DOHH2 (cell line): ENCODE results near the gene CACNA2D3.

Experiments
- H3F3A ChIP-seq: fragments of 200-600 bp; sonication (generic), shearing (Covaris generic); 2 replicates; pipeline ENCODE4 v1.6.0; 2016; ENCODE audit warnings: antibody characterized with exemption, mild to moderate bottlenecking; ENCODE audit not compliant: control insufficient read depth, insufficient read depth
- H3K27ac ChIP-seq: fragments of 200-600 bp; sonication (generic); 2 replicates; pipeline ENCODE4 v1.5.1; 2014; ENCODE audit warnings: low read depth, mild to moderate bottlenecking, low read length, moderate library complexity
- H3K27me3 ChIP-seq: fragments of 200-600 bp; sonication (generic); 2 replicates; pipeline ENCODE4 v1.6.1; 2014; ENCODE audit warnings: mild to moderate bottlenecking, low read length, mixed read lengths; ENCODE audit not compliant: control insufficient read depth
- H3K36me3 ChIP-seq: fragments of 200-600 bp; sonication (generic); 2 replicates; pipeline ENCODE4 v1.6.1; 2014; ENCODE audit warnings: mild to moderate bottlenecking, low read length, moderate library complexity, mixed read lengths; ENCODE audit not compliant: control insufficient read depth
- H3K4me1 ChIP-seq: fragments of 200-600 bp; sonication (generic); 2 replicates; pipeline ENCODE4 v1.6.1; 2014; ENCODE audit warnings: mild to moderate bottlenecking, low read length, mixed read lengths; ENCODE audit not compliant: control insufficient read depth
- H3K4me2 ChIP-seq: fragments of 200-600 bp; sonication (generic); 2 replicates; pipeline ENCODE4 v1.6.0; 2014; ENCODE audit warnings: mild to moderate bottlenecking, low read length, moderate library complexity
- H3K4me3 ChIP-seq: fragments of 200-600 bp; sonication (generic); 2 replicates; pipeline ENCODE4 v1.5.1; 2014; ENCODE audit warnings: mild to moderate bottlenecking, low read length, mixed read lengths
- H3K79me2 ChIP-seq: fragments of 200-600 bp; sonication (generic); 2 replicates; pipeline ENCODE4 v1.6.1; 2014; ENCODE audit warnings: mild to moderate bottlenecking, low read length, mixed read lengths; ENCODE audit not compliant: control insufficient read depth
- H3K9me2 ChIP-seq: fragments of 200-600 bp; sonication (generic); replicated peaks from 2 replicates; pipeline ENCODE4 v1.6.1; 2014; ENCODE audit warnings: mild to moderate bottlenecking, low read length, mixed read lengths; ENCODE audit not compliant: control insufficient read depth
- H3K9me3 ChIP-seq: fragments of 200-600 bp; sonication (generic); 2 replicates; pipeline ENCODE4 v1.6.1; 2014; ENCODE audit warnings: antibody characterized with exemption, low read length, mixed read lengths; ENCODE audit not compliant: control insufficient read depth, insufficient read depth
- H4K20me1 ChIP-seq: fragments of 200-600 bp; sonication (generic); 2 replicates; pipeline ENCODE4 v1.6.0; 2014; ENCODE audit warnings: low read depth, mild to moderate bottlenecking, antibody characterized with exemption, low read length, moderate library complexity; ENCODE audit not compliant: control insufficient read depth, insufficient read depth
- CTCF ChIP-seq: fragments of 200-600 bp; sonication (generic); IDR thresholded peaks from one replicate; pipeline ENCODE4 v1.5.1; 2014; ENCODE audit warnings: antibody characterized with exemption, mild to moderate bottlenecking, low read depth, low read length; ENCODE audit not compliant: poor library complexity, severe bottlenecking
- EZH2phosphoT487 ChIP-seq: fragments of 200-600 bp; sonication (generic); IDR thresholded peaks from 2 replicates; pipeline ENCODE4 v1.6.1; 2017; ENCODE audit warnings: borderline replicate concordance, mild to moderate bottlenecking, antibody characterized with exemption, low read length, moderate library complexity, mixed read lengths

The CACNA2D3 gene

GRCh38 chr3:54240309-54240708 lies 118.0 kb downstream of the CACNA2D3 start:
- no peak overlapping the region for H3K27ac ChIP-seq
- TF ChIP-seq EZH2phosphoT487 (no peak), CTCF (no peak)
- no peaks in the 10 kb centered on the region for H3K27me3 ChIP-seq
- H3K9me3 ChIP-seq = no peaks in the 10 kb centered on the region
- no peaks in the 10 kb centered on the region for H3K36me3 ChIP-seq
- no peaks in the 10 kb centered on the region for H3F3A ChIP-seq
- no peaks in the 10 kb centered on the region for H3K9me2 ChIP-seq
- no peaks in the 10 kb centered on the region for H3K4me1 ChIP-seq
- H4K20me1 ChIP-seq = no peaks in the 10 kb centered on the region
- no peaks in the 10 kb centered on the region for H3K79me2 ChIP-seq
- H3K4me2 ChIP-seq = no peak overlapping the region
- no peak overlapping the region for H3K4me3 ChIP-seq

GRCh38 chr3:54243056-54243931 lies 120.9 kb downstream of the CACNA2D3 start:
- Histone ChIP-seq H3K79me2 (no peaks in the 10 kb centered on the region), H3K36me3 (no peaks in the 10 kb centered on the region), H4K20me1 (no peaks in the 10 kb centered on the region), H3K27ac (no peak overlapping the region), H3K4me2 (no peak overlapping the region), H3K4me3 (no peak overlapping the region), H3K9me3 (no peaks in the 10 kb centered on the region), H3K4me1 (no peaks in the 10 kb centered on the region), H3K27me3 (no peaks in the 10 kb centered on the region), H3K9me2 (no peaks in the 10 kb centered on the region), H3F3A (no peaks in the 10 kb centered on the region)
- TF ChIP-seq CTCF (no peak), EZH2phosphoT487 (no peak)

- Histone ChIP-seq H3K4me2 (no peak overlapping the region), H3K4me1 (no peaks in the 10 kb centered on the region)
These were observed 121.8 kb downstream of the CACNA2D3 start for GRCh38 chr3:54243960-54244682.

More at GRCh38 chr3:54243960-54244682, 121.8 kb downstream of the CACNA2D3 start:
- Histone ChIP-seq H4K20me1 (no peaks in the 10 kb centered on the region), H3K9me2 (no peaks in the 10 kb centered on the region), H3K27me3 (no peaks in the 10 kb centered on the region), H3K79me2 (no peaks in the 10 kb centered on the region), H3K4me3 (no peak overlapping the region), H3K36me3 (no peaks in the 10 kb centered on the region), H3K9me3 (no peaks in the 10 kb centered on the region), H3F3A (no peaks in the 10 kb centered on the region), H3K27ac (no peak overlapping the region)
- TF ChIP-seq CTCF (no peak), EZH2phosphoT487 (no peak)
